Measurements from ENCODE around the gene FZD2.
"Not testable (repeated sequence)": the region's sequence is repeated elsewhere in the genome, so short reads cannot be mapped to it uniquely, and the experiment has no call there.

FZD2 gene

DNA sequence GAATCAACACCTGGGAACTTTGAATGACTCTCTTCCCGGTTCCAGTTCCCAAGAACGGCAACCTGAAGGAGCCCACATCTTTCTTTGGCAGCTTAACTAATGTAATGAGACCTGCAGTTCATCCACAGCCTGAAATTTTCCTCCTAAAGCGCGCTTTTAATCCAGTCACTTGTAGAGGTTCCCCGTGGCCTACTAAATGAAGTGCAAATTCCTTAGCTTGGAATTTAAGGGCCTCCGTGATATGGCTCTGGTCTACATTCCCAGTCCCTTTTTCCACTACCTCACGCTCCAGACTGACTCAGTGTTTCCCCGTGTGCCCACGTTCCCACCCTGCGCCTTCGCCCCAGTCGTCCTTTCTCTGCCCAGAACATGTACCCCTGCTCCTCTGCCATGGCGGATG lies 27.2 kb downstream of the FZD2 start:
- DNase-seq, result no peak

DNA sequence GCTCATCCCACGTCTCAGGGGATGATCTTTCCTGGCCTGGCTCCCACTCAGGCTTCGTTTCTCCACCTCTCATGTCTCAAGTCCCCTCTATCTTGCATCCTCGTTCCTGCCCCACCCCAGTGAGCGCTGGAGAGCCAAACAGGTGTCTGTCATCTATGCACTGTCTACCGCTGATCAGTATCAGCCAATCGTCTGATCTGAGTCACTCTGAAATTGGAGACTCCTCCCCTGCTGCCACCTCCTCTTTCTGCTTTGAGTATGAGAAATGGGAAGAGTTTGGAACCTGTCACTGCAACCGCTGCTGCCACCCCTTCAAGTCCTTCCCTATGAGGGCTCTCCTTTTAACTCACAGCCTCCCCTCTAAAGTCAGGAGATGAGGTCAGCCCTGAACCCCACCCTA lies 28.0 kb downstream of the FZD2 start:
- no peak for DNase-seq

- no peak for DNase-seq
Measured at GRCh38 chr17:44587339-44587738, 30.1 kb downstream of the FZD2 start.

DNA sequence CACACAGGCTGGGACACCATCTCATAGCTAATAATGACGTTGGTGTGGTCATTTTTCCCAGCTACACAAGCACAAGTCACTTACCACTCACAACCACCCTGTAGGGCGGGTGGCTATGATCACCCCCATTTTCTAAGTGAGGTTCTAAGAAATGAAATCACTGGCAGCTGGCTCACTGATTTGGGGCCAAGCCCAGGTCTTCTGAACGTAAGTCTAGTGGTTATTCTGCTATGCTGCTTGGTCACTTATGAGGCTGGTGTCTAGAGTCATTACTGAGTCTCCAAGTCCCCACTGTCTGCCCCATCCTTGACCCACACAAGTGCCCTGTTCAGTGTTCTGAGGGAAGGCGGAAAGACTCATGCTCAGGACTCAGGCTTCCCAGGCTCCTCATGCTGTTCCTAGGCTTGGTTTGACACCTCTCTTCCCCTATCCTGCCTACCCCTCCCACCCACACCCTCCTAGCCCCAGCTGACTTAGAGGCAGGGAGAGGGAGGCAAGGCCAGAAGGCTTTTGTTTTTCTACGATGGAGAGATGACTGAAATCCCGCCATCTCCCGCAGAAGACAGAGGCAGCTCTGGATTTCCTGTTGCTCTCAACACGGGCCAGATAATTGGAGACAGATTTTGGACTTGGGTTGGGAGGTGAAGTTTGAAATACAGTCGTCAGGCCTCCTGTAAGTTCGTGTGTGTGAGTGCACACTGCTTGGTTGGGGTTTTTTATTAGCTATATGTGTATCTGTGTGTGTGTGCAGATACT lies 32.2 kb downstream of the FZD2 start:
- no peak for DNase-seq

GRCh38 chr17:44590072-44590462 lies 32.8 kb downstream of the FZD2 start:
- not testable (repeated sequence) for DNase-seq

- not testable (repeated sequence) for DNase-seq
Measured at GRCh38 chr17:44590762-44591161, 33.5 kb downstream of the FZD2 start.

- no peak for DNase-seq
Measured at GRCh38 chr17:44591206-44591605, 33.9 kb downstream of the FZD2 start.

- DNase-seq, result no peak
Measured at GRCh38 chr17:44593156-44593555, 35.9 kb downstream of the FZD2 start.

DNA sequence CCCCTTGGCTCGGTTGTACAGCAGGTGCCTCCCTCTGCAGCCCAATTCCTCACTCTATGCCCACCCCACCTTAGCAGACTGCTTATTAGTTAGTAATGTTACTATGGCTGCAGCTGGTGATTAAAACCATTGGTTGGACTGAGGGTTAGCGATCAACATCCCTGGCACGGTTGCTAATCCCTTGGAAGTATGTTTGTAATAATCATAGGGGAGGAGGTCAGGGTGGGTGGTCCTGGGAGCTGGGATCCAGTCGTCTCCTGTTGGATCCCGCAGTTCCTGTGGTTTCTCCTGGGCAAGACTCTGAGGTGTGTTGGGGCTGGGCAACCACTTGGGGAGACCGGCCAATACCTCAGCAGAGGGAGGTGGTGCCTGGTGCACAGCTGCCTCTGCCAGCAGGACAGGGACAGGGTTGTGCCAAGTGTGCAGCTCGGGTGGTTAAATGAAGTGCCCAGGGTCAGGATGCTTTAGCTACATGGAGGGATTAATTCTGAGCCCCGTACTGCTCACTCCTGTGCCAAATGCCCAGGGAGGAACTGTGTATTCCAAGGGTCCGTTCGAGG lies 38.0 kb downstream of the FZD2 start:
- DNase-seq, result no peak

DNA sequence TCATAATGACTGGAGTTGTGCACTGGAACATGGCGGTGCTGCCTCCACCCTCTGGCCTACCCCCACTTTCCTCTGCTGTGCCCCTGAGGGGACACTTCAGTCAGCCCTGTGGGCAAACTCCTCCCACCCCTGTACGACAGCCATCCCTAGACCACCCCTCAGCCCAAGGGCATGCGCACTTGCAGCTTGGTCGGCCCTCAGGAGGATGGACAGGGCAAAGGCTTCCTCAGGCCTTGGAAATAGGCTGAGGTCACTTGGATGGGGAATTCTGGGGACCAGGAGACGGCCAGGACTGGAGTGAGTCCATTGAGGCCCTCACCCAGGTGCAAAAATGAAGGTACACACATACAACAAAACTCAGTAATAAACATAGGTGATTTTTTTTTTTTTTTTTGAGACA lies 41.0 kb downstream of the FZD2 start:
- DNase-seq, result no peak

DNA sequence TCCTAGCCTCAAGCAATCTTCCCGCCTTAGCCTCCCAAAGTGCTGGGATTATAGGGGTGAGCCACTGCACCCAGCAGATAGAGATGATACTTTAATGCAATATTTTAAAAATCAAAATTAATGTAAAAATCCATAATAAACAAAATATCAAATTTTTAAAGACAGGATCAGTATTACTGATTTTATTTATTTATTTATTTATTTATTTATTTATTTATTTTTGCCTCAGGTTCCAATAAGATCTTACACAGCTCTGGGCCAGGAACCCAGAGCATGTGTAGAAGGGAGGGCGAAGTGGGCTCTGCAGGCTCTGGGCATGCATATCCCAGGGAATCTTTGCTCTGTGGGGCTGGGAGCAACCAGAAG lies 41.6 kb downstream of the FZD2 start:
- DNase-seq, result no peak

GRCh38 chr17:44599298-44600175 lies 42.3 kb downstream of the FZD2 start:
- no peak for DNase-seq

DNA sequence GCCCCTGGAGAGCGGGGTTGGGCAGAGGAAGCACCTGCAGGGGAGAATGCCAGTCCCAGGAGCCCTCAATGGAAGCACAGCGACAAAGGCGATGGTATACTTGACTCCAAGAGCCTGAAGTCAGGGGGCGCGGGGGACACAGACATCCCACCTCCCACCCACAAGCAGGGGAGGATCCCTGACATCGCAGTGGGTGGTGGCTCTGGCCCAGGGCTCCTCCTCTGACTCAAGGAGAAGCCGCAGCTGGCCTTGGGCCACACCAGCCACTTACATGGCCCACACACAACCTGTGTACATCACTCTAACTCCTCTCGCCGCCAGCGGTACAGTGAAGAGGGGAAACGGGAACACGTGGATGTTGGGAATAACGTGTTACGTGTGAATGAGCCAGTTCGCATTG lies 44.3 kb downstream of the FZD2 start:
- no peak for DNase-seq

GRCh38 chr17:44601973-44602372 lies 44.7 kb downstream of the FZD2 start:
- DNase-seq, result no peak

DNA sequence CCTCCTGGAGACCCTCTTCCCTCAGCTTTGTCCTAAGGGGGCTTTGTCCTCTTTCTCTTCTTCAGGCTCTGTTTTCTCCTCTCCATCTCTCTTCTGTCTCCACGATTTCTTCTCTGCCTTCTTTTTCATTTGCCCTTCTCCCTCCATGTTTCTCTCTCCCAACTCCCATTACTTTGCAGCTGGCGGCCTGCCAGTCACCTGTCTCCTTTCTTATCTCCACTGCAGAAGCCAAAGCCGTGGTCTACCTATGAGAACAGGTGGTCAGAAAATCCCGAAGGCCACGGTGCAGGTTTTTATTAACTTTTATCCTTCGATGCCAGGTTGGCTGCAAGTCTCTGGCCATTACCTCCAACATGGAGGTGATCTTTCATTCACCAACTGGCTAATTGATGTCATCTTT lies 45.1 kb downstream of the FZD2 start:
- no peak for DNase-seq

DNA sequence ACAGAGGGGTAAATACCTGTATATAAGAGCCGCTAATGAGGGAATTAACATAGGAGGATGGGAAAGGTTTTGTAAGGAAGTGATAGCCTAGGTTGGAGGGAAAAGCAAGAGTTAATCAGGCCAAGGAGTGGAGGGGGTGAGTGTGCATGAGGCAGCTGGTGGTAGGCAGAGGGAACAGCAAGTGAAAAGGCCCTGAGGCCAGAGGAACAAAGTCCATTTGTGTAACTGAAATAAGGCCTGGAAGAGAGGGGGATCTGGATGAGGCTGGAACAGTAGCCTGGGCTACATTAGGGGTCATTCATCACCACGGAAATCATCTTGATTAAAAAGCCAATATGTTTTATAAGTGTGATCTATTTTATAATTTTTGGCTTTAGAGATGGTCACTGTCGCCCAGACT lies 45.7 kb downstream of the FZD2 start:
- DNase-seq, result no peak

- DNase-seq, result no peak
Measured at GRCh38 chr17:44604116-44604761, 47.0 kb downstream of the FZD2 start.

DNA sequence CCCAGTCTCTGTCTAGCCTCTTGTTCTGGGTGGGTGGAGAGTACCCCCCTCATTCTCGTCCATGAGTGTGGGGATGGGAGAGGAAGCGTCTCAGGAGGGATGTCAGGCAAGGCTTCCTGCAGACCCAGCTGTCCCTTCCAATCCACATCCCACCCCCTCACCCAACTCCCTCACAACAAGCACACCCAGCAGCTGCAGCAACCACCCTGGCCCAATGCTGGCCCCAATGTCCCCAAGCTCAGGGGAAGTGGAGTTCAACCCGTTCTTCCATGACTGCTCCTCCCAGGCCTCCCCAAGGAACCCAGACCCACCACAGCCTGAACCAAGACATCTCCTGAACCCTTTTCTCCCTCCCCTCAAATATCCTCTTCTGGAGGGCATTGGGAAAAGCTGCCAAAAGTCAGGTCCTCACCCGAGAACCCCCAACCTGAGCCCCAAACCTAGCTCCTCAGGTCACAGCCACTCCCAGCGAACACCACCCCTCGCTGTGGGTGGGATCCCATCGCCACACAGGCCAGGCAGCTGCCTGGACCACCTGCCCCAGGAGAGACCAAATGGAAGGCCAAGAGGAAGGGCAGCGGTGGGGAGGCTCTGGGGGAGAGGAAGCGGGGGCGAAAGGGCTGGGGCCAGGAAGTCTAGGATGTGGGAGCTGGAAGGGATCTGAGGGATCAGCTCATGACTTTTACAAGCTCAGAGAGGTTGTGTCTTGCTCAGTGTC lies 47.6 kb downstream of the FZD2 start:
- no peak for DNase-seq

GRCh38 chr17:44606658-44607057 lies 49.4 kb downstream of the FZD2 start:
- no peak for DNase-seq

GRCh38 chr17:44607836-44608690 lies 50.8 kb downstream of the FZD2 start:
- no peak for DNase-seq

DNA sequence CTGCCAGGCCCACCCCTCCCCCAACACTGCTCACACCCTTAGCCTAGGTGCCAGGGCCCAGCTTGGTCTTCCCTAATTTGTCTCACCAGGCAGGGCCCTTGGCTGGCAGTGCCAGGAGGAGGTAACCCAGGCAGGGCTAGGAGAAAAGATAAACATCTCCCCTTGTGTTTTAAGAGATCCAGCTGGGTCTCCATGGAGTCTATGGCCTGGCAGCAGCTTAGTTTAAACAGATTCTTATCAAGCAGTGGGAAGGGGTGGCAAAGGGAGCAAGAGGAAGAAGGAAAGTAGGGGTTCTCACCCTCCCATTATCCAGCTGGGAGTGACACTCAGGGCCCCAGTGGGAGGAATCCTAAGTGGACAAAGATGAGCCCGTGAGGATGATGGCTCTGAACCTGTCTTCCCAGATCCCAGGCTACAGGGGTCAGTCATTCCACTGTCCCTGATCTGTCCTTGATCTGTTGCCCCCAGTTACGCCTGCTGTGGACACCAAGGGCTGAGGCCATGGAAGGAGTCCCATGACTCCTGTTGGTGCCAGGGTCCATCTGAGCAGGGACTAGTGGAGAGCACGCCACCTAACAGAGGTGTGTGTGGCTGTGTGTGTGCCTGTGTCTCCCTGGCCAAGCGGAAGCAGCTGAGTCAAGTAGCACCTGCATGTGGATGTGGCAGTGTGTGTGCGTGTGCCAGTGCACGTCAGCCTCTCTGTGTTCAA lies 51.6 kb downstream of the FZD2 start:
- DNase-seq, result no peak

Data from midbrain (tissue), 1 donor.